ENCODE results near the gene ANKRD6.

GRCh38 chr6:89508755-89509563 is 76.0 kb downstream of the ANKRD6 start:
- TF ChIP-seq EZH2 (IDR thresholded peaks at IDR 0.05; ENCODE audit: insufficient read depth, low read length) (no peak), CTCF (IDR thresholded peaks at IDR 0.05; ENCODE audit: insufficient read depth, low read depth, low read length) (no peak)

All from astrocyte (in vitro differentiated cells and primary cell).